K562 (cell line): Measurements from ENCODE around the gene PDIA5. TPM values are rescaled to one million over a fixed set of nuclear protein-coding genes. Genes with fewer than 3 reads are reported as not detected.

Source experiments
- ATAC-seq: fragments of 200-7000 bp; cut with Tn5 transposase; 3 replicates; pipeline ENCODE4 v1.9.1; 2020; ENCODE audit warnings: moderate library complexity
- BruUV-seq: library from RNA; stranded (reverse); fragments of 400-500 nt; replicated peaks from 2 replicates; lab custom pipeline; 2021; lab: Mats Ljungman, UMichigan
- CTCF ChIA-PET: fragments of 300-600 bp; formaldehyde crosslinking; extraction: SDS; loops from one replicate; lab custom pipeline; 2021; ENCODE audit warnings: low intra/inter-chr PET ratio; lab: Yijun Ruan, JAX
- POLR2A ChIA-PET: fragments of 300-600, 350-650 bp; sonication (Branson Sonifier 250); formaldehyde crosslinking; extraction: SDS; loops from one replicate; lab custom pipeline; 2021; ENCODE audit warnings: antibody characterized with exemption, inconsistent platforms; lab: Yijun Ruan, JAX
- DNase-seq, 4 experiments: peaks; one replicate each; pipeline versions ENCODE4 v3.0.0 to v3.0.0-alpha.2; 2011 to 2018; ENCODE audit warnings: low spot score in 3 of 4, mixed read lengths in 3 of 4; ENCODE audit errors: extremely low read depth in 1 of 4
- FAIRE-seq: peaks from 2 replicates; lab custom pipeline; 2011; peaks lifted over from hg19 to GRCh38; lab: Jason Lieb, UNC
- H2AFZ ChIP-seq: 2 replicates; pipeline ENCODE4 v1.6.0; 2011; ENCODE audit warnings: low read depth, low read length, control low read depth, inconsistent platforms
- H3K27ac ChIP-seq: fragments of 200-600 bp; 3 replicates; pipeline ENCODE4 v1.8.0; 2011; ENCODE audit warnings: low read depth, mild to moderate bottlenecking, control low read depth, inconsistent platforms, low read length, moderate library complexity, mixed read lengths; ENCODE audit errors: extremely low read depth
- H3K27me3 ChIP-seq, 2 experiments: fragments of 300-600 bp in 1 of 2; 2 replicates in 1 of 2; 3 replicates in 1 of 2; pipeline versions ENCODE4 v1.6.0 to v1.8.0; 2011; ENCODE audit warnings: inconsistent platforms in 2 of 2, low read length in 2 of 2, mild to moderate bottlenecking in 1 of 2, mixed read lengths in 1 of 2, moderate library complexity in 1 of 2; ENCODE audit not compliant: control insufficient read depth in 2 of 2, insufficient read depth in 2 of 2
- H3K36me3 ChIP-seq: fragments of 300-600 bp; 3 replicates; pipeline ENCODE4 v1.8.0; 2011; ENCODE audit warnings: mild to moderate bottlenecking, low read length, inconsistent platforms; ENCODE audit not compliant: control insufficient read depth, insufficient read depth
- H3K4me1 ChIP-seq, 2 experiments: fragments of 200-600 bp in 1 of 2; replicated peaks in 1 of 2; 2 replicates in 1 of 2; 3 replicates in 1 of 2; pipeline versions ENCODE4 v1.5.1 to v1.8.0; 2011; ENCODE audit warnings: inconsistent platforms in 2 of 2, low read length in 2 of 2, mild to moderate bottlenecking in 1 of 2, mixed read lengths in 1 of 2, moderate library complexity in 1 of 2; ENCODE audit not compliant: control insufficient read depth in 2 of 2, insufficient read depth in 2 of 2
- H3K4me2 ChIP-seq: 2 replicates; pipeline ENCODE4 v1.6.1; 2011; ENCODE audit warnings: low read length, control low read depth, inconsistent platforms, mixed read lengths; ENCODE audit not compliant: insufficient read depth
- H3K4me3 ChIP-seq: fragments of 200-600 bp; sonication (generic), shearing (Covaris generic); 2 replicates; pipeline ENCODE4 v1.5.1; 2016; ENCODE audit warnings: control low read depth, inconsistent platforms
- H3K79me2 ChIP-seq: fragments of 200-600 bp; 3 replicates; pipeline ENCODE4 v1.8.0; 2011; ENCODE audit warnings: low read length, inconsistent platforms; ENCODE audit not compliant: control insufficient read depth, insufficient read depth
- H3K9ac ChIP-seq, 2 experiments: 2 replicates each; pipeline versions ENCODE4 v1.6.0 to v1.6.1; 2011; ENCODE audit warnings: low read depth in 2 of 2, low read length in 2 of 2, control low read depth in 1 of 2, inconsistent platforms in 1 of 2, mild to moderate bottlenecking in 1 of 2, mixed read lengths in 1 of 2; ENCODE audit not compliant: insufficient read depth in 1 of 2
- H3K9me1 ChIP-seq: one replicate; pipeline ENCODE4 v1.6.0; 2011; ENCODE audit warnings: inconsistent platforms, mild to moderate bottlenecking, low read length, moderate library complexity; ENCODE audit not compliant: control insufficient read depth, insufficient read depth
- H3K9me3 ChIP-seq: replicated peaks from 2 replicates; pipeline ENCODE4 v1.5.1; 2011; ENCODE audit warnings: low read depth, low read length, inconsistent platforms; ENCODE audit not compliant: control insufficient read depth, insufficient read depth
- H4K20me1 ChIP-seq: replicated peaks from 2 replicates; pipeline ENCODE4 v1.6.1; 2011; ENCODE audit warnings: low read length, inconsistent platforms, mixed read lengths; ENCODE audit not compliant: control insufficient read depth, insufficient read depth
- MAZ ChIP-seq, 2 experiments: fragments of 450-650 bp in 1 of 2; sonication (generic) in 1 of 2; formaldehyde crosslinking; IDR thresholded peaks in 1 of 2; conservative IDR thresholded peaks in 1 of 2; 2 replicates each; pipeline versions ENCODE4 v1.4.0 to v1.5.0; 2020; ENCODE audit warnings: mild to moderate bottlenecking in 1 of 2, missing genetic modification reagents in 1 of 2
- ZNF175 ChIP-seq: fragments of 200-800 bp; sonication (Bioruptor generic); IDR thresholded peaks from 2 replicates; pipeline ENCODE4 v1.6.1; 2016; ENCODE audit warnings: low read depth, mild to moderate bottlenecking, missing genetic modification characterization, missing compliant biosample characterization
- WGBS: fragments of 100-300 bp; shearing (Covaris generic); methylation state at CpG from one replicate; pipeline ENCODE4 v1.1.6; 2016; ENCODE audit warnings: low coverage, mixed read lengths; ENCODE audit not compliant: insufficient coverage; ENCODE audit errors: missing lambda C conversion rate; 5-methylcytosine and 5-hydroxymethylcytosine counted together
- in situ Hi-C: fragments of 300-500 bp; cut with MboI; formaldehyde crosslinking; loops from 4 replicates; pipeline ENCODE4 v1.15.0; 2018; ENCODE audit warnings: inconsistent platforms, mixed read lengths
- intact Hi-C: fragments of 100-400 bp; cut with micrococcal nuclease; formaldehyde crosslinking; loops from 2 replicates; pipeline ENCODE4 v1.14.2; 2022
- polyA plus RNA-seq, 8 experiments: library from polyadenylated mRNA; depleted of rRNA in 4 of 8; stranded (reverse) in 5 of 8; unstranded in 3 of 8; fragments of >200 nt; fragmentation: Nextera tagmentation in 2 of 8; fragmentation: Illumina TruSeq in 1 of 8; extraction: Ambion mirVana in 2 of 8; extraction: Trizol in 1 of 8; gene quantifications; 2 replicates each; pipeline versions ENCODE4 v1.2.1 to v1.2.3, GENCODE V29; 2011 to 2014; ENCODE audit warnings: inconsistent platforms in 1 of 8, missing spikeins in 1 of 8
- total RNA-seq, 7 experiments: library from RNA; depleted of rRNA in 6 of 7; stranded (reverse); fragments of >200 nt in 6 of 7; fragmentation: Illumina TruSeq in 2 of 7; extraction: Trizol in 2 of 7; gene quantifications; 2 replicates each; pipeline versions ENCODE4 v1.2.1 to v1.2.3, GENCODE V29; 2011 to 2021; ENCODE audit warnings: low replicate concordance in 1 of 7
- TF ChIP-seq, protein P1 (sequence below): fragments of 450-650 bp; formaldehyde crosslinking; IDR thresholded peaks from 2 replicates; pipeline ENCODE4 v1.4.0; 2020; ENCODE audit warnings: mild to moderate bottlenecking, moderate library complexity

Gene PDIA5
- total and polyA plus RNA-seq, 9 of the 15 experiments (the other 6 are each of a cell fraction or from before 2014, with no cell fraction given), result 3.4 to 31.8 (median 19.6) TPM

DNA sequence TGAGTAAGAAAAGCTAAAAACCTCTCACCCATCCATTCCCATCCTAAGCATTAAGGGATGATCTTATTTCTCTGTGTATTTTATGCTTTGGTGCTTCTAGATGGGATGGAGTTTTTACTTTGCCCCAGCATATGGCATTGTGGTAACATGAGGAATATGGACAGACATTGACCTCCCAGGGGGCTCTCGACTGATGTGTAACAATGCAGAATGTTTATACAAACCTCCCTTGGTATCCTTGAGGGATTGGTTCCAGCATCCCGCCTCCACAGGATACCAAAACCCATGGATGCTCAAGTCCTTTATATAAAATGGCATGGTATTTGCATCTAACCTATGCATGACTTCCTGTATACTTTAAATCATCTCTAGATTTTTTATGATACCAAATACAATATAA, 21.6 kb downstream of the PDIA5 start:
- Histone ChIP-seq H3K79me2 (peaks cover 52% of the 10 kb centered on the region), H3K9me1 (no peaks in the 10 kb centered on the region), H3K36me3 (peaks cover 48% of the 10 kb centered on the region; the same call in 2 of the 3 replicates), H3K4me2 (no peak overlapping the region), H3K4me1 (peaks cover 18 to 29% of the 10 kb centered on the region in 2 experiments), H3K4me3 (no peak overlapping the region), H3K27me3 (no peaks in the 10 kb centered on the region), H4K20me1 (peaks cover 30% of the 10 kb centered on the region), H3K27ac (no peak overlapping the region), H3K9ac (no peak overlapping the region), H3K9me3 (no peaks in the 10 kb centered on the region), H2AFZ (no peak overlapping the region)
- in situ Hi-C loops, result no loop called here
- ChIA-PET POLR2A (no interaction called here), CTCF (no interaction called here)
- 91% methylated on average over 2 of the region's 2 CpGs for WGBS
- FAIRE-seq, result no peak
- TF ChIP-seq ZNF175, result no peak
- TF ChIP-seq, protein P1, sequence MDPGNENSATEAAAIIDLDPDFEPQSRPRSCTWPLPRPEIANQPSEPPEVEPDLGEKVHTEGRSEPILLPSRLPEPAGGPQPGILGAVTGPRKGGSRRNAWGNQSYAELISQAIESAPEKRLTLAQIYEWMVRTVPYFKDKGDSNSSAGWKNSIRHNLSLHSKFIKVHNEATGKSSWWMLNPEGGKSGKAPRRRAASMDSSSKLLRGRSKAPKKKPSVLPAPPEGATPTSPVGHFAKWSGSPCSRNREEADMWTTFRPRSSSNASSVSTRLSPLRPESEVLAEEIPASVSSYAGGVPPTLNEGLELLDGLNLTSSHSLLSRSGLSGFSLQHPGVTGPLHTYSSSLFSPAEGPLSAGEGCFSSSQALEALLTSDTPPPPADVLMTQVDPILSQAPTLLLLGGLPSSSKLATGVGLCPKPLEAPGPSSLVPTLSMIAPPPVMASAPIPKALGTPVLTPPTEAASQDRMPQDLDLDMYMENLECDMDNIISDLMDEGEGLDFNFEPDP, result no peak
- TF ChIP-seq MAZ (CRISPR knock-in tag; conservative IDR thresholded peaks at IDR 0.05 in 1 of 2, IDR thresholded peaks at IDR 0.05 in 1 of 2), result no peak
- intact Hi-C loops, result no loop called here
- BruUV-seq, result no TSS peak
- no peak for ATAC-seq
- no peak for DNase-seq
